Measurements from ENCODE around the gene UBE2D1. TPM values are rescaled to one million over a fixed set of nuclear protein-coding genes. Genes with fewer than 3 reads are reported as not detected.

UBE2D1 gene
- total and polyA plus RNA-seq, 4 donors: 10.6 to 17.8 (median 13.3) TPM

- DNase-seq: no peak
- Histone ChIP-seq H3K27me3 (ENCODE audit: control insufficient read depth in 1 of 2, insufficient read depth in 2 of 2, low read length in 1 of 2) (no peaks in the 10 kb centered on the region), H3K4me1 (ENCODE audit: control insufficient read depth in 1 of 2, insufficient read depth in 2 of 2, low read length in 2 of 2) (peaks cover 2 to 4% of the 10 kb centered on the region in 2 donors), H3K9me3 (ENCODE audit: control insufficient read depth, low read length) (no peaks in the 10 kb centered on the region), H3K36me3 (ENCODE audit: control insufficient read depth in 1 of 2, insufficient read depth in 2 of 2, low read length in 1 of 2) (no peaks in the 10 kb centered on the region), H3K27ac (ENCODE audit: low read depth in 1 of 2, low read length in 2 of 2) (peak overlapping the region in 1 of 2 donors; percentile 14), H3K4me3 (ENCODE audit: low read length in 2 of 2) (peak overlapping the region; percentile 57 to 71)
- no peak for ATAC-seq (ENCODE audit: low FRiP score)
- 36 to 56% methylated on average over 3 of the region's 3 CpGs for WGBS, 2 donors
- intact Hi-C loops (cut with DNase I): loop anchor here in 1 of 2 donors (2.0 kb wide), 1 partner anchor 49 kb away; the partner anchor contains the start of gene UBE2D1
Observed at GRCh38 chr10:58384095-58384494, 49.3 kb downstream of the UBE2D1 start.

DNA sequence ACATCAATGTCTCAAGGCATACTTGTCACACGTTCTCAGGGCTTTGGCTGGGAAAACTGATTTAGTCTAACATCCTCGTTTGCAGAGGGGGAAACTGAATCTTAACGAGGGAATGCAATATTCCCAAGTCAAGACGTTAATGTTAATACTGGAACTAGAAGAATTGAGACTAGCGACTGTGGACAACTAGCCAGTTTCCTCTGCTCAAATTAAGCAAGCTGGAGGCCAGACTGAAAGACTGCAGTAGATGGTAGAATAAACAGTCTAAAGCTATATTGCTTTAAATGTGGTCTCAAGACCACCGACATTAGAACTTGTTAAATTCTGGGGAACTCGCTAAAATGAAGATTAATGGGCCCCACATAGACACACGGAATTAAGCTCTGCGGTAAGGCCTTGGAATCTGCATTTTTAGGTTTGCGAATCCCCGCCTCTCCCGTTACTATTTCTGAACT, 49.8 kb downstream of the UBE2D1 start:
- Histone ChIP-seq H3K9me3 (ENCODE audit: control insufficient read depth, low read length) (no peaks in the 10 kb centered on the region), H3K4me1 (ENCODE audit: control insufficient read depth in 1 of 2, insufficient read depth in 2 of 2, low read length in 2 of 2) (peaks cover 2 to 4% of the 10 kb centered on the region in 2 donors), H3K36me3 (ENCODE audit: control insufficient read depth in 1 of 2, insufficient read depth in 2 of 2, low read length in 1 of 2) (no peaks in the 10 kb centered on the region), H3K4me3 (ENCODE audit: low read length in 2 of 2) (peak overlapping the region; percentile 57 to 71), H3K27me3 (ENCODE audit: control insufficient read depth in 1 of 2, insufficient read depth in 2 of 2, low read length in 1 of 2) (no peaks in the 10 kb centered on the region), H3K27ac (ENCODE audit: low read depth in 1 of 2, low read length in 2 of 2) (peak overlapping the region; percentile 53 to 80)
- DNase-seq (no peak), ATAC-seq (ENCODE audit: low FRiP score) (peak; percentile 4)
- intact Hi-C loops (cut with DNase I): loop anchor here in 1 of 2 donors (2.0 kb wide), 1 partner anchor 50 kb away; the partner anchor contains the start of gene UBE2D1
- WGBS, 2 donors: 0 to 1% methylated on average over 12 of the region's 12 CpGs

DNA sequence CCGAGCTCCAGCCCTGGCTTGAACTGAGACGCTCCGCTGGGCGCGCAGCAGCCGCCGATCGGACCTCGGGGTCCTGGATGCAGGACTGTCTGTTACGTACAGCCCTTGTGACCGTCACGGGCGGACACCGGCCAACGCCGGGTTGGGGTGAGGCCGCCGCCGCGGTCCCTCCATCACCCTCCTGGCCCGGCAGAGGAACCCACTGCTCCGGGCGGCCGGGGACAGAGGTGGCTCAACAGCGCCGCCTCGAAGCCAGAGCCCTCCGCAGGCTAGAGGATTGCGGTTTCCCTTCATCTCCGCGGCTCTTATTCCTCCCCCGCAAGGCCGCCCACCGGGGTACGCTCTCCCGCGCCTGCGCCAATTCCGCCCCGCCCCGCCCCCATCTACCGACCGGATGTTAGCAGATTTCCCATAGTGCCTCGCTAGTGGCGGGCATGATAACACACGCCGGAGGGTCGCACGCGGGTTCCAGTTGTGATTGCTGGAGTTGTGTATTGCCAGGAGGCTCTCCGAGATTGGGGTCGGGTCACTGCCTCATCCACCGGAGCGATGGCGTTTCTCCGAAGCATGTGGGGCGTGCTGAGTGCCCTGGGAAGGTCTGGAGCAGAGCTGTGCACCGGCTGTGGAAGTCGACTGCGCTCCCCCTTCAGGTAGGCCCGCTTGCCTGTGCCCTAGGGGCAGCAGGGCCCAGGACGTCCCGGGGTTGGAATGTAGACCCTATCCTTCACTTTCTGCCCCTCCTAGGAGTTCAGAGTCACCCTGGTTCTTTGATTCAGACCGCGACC, 50.4 kb downstream of the UBE2D1 start, which contains the start of gene TFAM:
TFAM (plus strand) TSS at position 412 of the 785 bp plus-strand sequence; CDS start at position 550, 138 bp downstream.
- peak; percentile 99 for ATAC-seq (ENCODE audit: low FRiP score)
- Histone ChIP-seq H3K9me3 (ENCODE audit: control insufficient read depth, low read length) (no peaks in the 10 kb centered on the region), H3K4me1 (ENCODE audit: control insufficient read depth in 1 of 2, insufficient read depth in 2 of 2, low read length in 2 of 2) (peaks cover 2 to 4% of the 10 kb centered on the region in 2 donors), H3K27me3 (ENCODE audit: control insufficient read depth in 1 of 2, insufficient read depth in 2 of 2, low read length in 1 of 2) (no peaks in the 10 kb centered on the region), H3K27ac (ENCODE audit: low read depth in 1 of 2, low read length in 2 of 2) (peak within 1 kb of the TSS; percentile 76 to 80), H3K4me3 (ENCODE audit: low read length in 2 of 2) (peak within 1 kb of the TSS; percentile 57 to 71), H3K36me3 (ENCODE audit: control insufficient read depth in 1 of 2, insufficient read depth in 2 of 2, low read length in 1 of 2) (no peaks in the 10 kb centered on the region)
- DNase-seq: peak; percentile 97 to 99
- WGBS, 2 donors: 0% methylated on average over 62 to 65 of the region's 65 CpGs
- intact Hi-C loops (cut with DNase I): loop anchor here (2.0 to 5.0 kb wide), 2 partner anchors 48 to 50 kb away; partner anchors contain the start of gene UBE2D1 (in 2 of the 2)

DNA sequence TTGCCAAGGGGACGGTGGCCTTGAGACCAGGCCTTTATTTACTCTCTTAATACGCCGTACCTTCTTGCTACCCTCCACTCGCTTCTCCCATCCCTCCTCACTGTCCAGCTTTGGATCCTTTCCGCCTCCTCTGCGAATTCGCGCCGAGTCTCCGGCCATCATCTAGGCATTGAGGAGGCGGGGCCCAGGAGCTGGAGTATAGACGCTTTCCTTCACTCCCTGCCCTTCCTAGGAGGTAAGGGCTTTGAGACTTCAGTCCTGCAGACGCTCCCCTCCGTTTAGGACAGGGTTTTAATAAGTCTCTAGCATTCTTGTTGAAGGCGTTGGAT, 50.9 kb downstream of the UBE2D1 start:
- H3K27me3 ChIP-seq (ENCODE audit: control insufficient read depth in 1 of 2, insufficient read depth in 2 of 2, low read length in 1 of 2): no peaks in the 10 kb centered on the region
- intact Hi-C loops (cut with DNase I): loop anchor here (2.0 to 5.0 kb wide), 2 partner anchors 48 to 51 kb away; partner anchors contain the start of gene UBE2D1 (in 2 of the 2)

DNA sequence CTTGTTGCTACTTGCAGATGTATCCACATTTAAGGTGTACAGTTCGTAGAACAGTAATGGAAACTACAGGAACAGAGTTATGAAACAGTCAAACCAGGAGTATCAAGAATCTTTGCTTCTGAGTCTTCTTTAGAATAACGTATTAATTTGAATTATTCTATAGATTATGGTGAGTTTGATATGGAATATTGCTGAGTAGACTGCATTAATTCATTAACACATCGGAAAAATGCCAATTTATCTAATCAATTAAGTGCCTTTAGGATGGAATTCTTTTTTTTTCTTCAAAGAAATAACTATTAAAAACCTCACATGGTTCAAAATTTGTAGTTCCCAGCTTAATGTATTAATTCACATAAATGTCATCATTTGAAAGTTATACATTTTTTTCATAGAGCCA, 54.2 kb downstream of the UBE2D1 start:
- H3K27ac ChIP-seq (ENCODE audit: low read depth in 1 of 2, low read length in 2 of 2): no peak overlapping the region
- no peaks in the 10 kb centered on the region for H3K9me3 ChIP-seq (ENCODE audit: control insufficient read depth, low read length)
- no peak for ATAC-seq (ENCODE audit: low FRiP score)
- intact Hi-C loops (cut with DNase I): loop anchor here in 1 of 2 donors (5.0 kb wide), 1 partner anchor 52 kb away; the partner anchor contains the start of gene UBE2D1
- no peak overlapping the region for H3K4me3 ChIP-seq (ENCODE audit: low read length in 2 of 2)
- DNase-seq: no peak
- H3K4me1 ChIP-seq (ENCODE audit: control insufficient read depth in 1 of 2, insufficient read depth in 2 of 2, low read length in 2 of 2): peaks cover 2% of the 10 kb centered on the region in 2 donors
- 92 to 94% methylated on average over 3 of the region's 3 CpGs for WGBS, 2 donors
- H3K27me3 ChIP-seq (ENCODE audit: control insufficient read depth in 1 of 2, insufficient read depth in 2 of 2, low read length in 1 of 2): no peaks in the 10 kb centered on the region
- H3K36me3 ChIP-seq (ENCODE audit: control insufficient read depth in 1 of 2, insufficient read depth in 2 of 2, low read length in 1 of 2): no peaks in the 10 kb centered on the region

More for the DNA sequence above, 50.9 kb downstream of the UBE2D1 start:
- peak overlapping the region; percentile 19 to 76 for H3K27ac ChIP-seq (ENCODE audit: low read depth in 1 of 2, low read length in 2 of 2)
- no peaks in the 10 kb centered on the region for H3K9me3 ChIP-seq (ENCODE audit: control insufficient read depth, low read length)
- DNase-seq (peak; percentile 43 to 67), ATAC-seq (ENCODE audit: low FRiP score) (peak; percentile 2)
- WGBS, 2 donors: 1% methylated on average over 15 of the region's 15 CpGs
- no peaks in the 10 kb centered on the region for H3K36me3 ChIP-seq (ENCODE audit: control insufficient read depth in 1 of 2, insufficient read depth in 2 of 2, low read length in 1 of 2)
- peak overlapping the region; percentile 57 to 71 for H3K4me3 ChIP-seq (ENCODE audit: low read length in 2 of 2)
- peaks cover 2 to 4% of the 10 kb centered on the region in 2 donors for H3K4me1 ChIP-seq (ENCODE audit: control insufficient read depth in 1 of 2, insufficient read depth in 2 of 2, low read length in 2 of 2)

DNA sequence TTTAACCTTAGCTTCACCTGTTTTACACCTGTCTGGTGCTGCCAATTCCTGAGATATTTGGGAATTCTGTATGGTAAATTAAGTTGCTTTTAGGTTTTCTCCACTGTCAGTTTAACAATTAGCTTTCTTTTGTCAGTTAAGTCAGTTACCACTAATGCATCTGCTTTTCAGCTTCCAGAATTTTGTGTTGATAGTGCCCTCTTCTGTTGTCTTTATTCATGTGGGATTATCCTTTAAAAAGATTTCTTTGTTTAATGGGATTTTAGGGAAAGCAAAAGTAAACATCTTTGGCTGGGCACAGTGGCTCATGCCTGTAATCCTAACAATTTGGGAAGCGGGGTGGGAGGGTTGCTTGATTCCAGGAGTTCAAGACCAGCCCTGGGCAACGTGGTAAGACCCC, 58.5 kb downstream of the UBE2D1 start:
- intact Hi-C loops (cut with DNase I): no loop called here
- Histone ChIP-seq H3K9me3 (ENCODE audit: control insufficient read depth, low read length) (no peaks in the 10 kb centered on the region), H3K4me3 (ENCODE audit: low read length in 2 of 2) (no peak overlapping the region), H3K27ac (ENCODE audit: low read depth in 1 of 2, low read length in 2 of 2) (no peak overlapping the region), H3K27me3 (ENCODE audit: control insufficient read depth in 1 of 2, insufficient read depth in 2 of 2, low read length in 1 of 2) (no peaks in the 10 kb centered on the region), H3K4me1 (ENCODE audit: control insufficient read depth in 1 of 2, insufficient read depth in 2 of 2, low read length in 2 of 2) (no peaks in the 10 kb centered on the region), H3K36me3 (ENCODE audit: control insufficient read depth in 1 of 2, insufficient read depth in 2 of 2, low read length in 1 of 2) (peaks cover 2 to 5% of the 10 kb centered on the region in 2 donors)
- ATAC-seq (ENCODE audit: low FRiP score): no peak
- no peak for DNase-seq
- WGBS, 2 donors: 75 to 82% methylated on average over 2 of the region's 2 CpGs

- Histone ChIP-seq H3K4me1 (ENCODE audit: control insufficient read depth in 1 of 2, insufficient read depth in 2 of 2, low read length in 2 of 2) (no peaks in the 10 kb centered on the region), H3K4me3 (ENCODE audit: low read length in 2 of 2) (no peak overlapping the region), H3K9me3 (ENCODE audit: control insufficient read depth, low read length) (no peaks in the 10 kb centered on the region), H3K27me3 (ENCODE audit: control insufficient read depth in 1 of 2, insufficient read depth in 2 of 2, low read length in 1 of 2) (no peaks in the 10 kb centered on the region), H3K27ac (ENCODE audit: low read depth in 1 of 2, low read length in 2 of 2) (no peak overlapping the region), H3K36me3 (ENCODE audit: control insufficient read depth in 1 of 2, insufficient read depth in 2 of 2, low read length in 1 of 2) (peaks cover 2 to 5% of the 10 kb centered on the region in 2 donors)
- no peak for ATAC-seq (ENCODE audit: low FRiP score)
- DNase-seq: no peak
- intact Hi-C loops (cut with DNase I): no loop called here
Observed at GRCh38 chr10:58394471-58394870, 59.7 kb downstream of the UBE2D1 start.

- H3K27me3 ChIP-seq (ENCODE audit: control insufficient read depth in 1 of 2, insufficient read depth in 2 of 2, low read length in 1 of 2): no peaks in the 10 kb centered on the region
Observed at GRCh38 chr10:58396057-58396456, 61.3 kb downstream of the UBE2D1 start.

More at GRCh38 chr10:58396057-58396456, 61.3 kb downstream of the UBE2D1 start:
- Histone ChIP-seq H3K9me3 (ENCODE audit: control insufficient read depth, low read length) (no peaks in the 10 kb centered on the region), H3K27ac (ENCODE audit: low read depth in 1 of 2, low read length in 2 of 2) (no peak overlapping the region), H3K4me3 (ENCODE audit: low read length in 2 of 2) (no peak overlapping the region), H3K4me1 (ENCODE audit: control insufficient read depth in 1 of 2, insufficient read depth in 2 of 2, low read length in 2 of 2) (no peaks in the 10 kb centered on the region), H3K36me3 (ENCODE audit: control insufficient read depth in 1 of 2, insufficient read depth in 2 of 2, low read length in 1 of 2) (peaks cover 2 to 5% of the 10 kb centered on the region in 2 donors)
- DNase-seq (no peak), ATAC-seq (ENCODE audit: low FRiP score) (no peak)
- intact Hi-C loops (cut with DNase I): no loop called here

Data from aorta (tissue), 5 donors.